ENCODE measurements around the gene LIMA1.

Gene LIMA1

DNA sequence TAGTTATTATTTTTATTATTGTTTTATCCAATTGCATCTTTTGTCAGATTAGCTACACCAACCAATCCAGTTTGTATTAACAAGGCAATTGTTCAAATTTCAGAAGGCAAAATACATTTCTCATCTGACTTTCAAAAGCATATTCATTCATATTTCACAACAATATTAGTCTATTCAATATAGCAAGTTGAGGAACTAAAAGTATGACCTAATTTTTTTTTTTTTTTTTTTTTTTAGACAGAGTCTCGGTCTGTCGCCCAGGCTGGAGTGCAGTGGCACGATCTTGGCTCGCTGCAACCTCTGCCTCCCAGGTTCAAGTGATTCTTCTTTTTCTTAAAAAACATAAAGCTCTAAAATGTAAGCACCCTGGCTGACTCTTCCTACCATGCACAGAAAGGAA, 154.0 kb downstream of the LIMA1 start:
- DNase-seq (ENCODE audit: low spot score) = no peak

DNA sequence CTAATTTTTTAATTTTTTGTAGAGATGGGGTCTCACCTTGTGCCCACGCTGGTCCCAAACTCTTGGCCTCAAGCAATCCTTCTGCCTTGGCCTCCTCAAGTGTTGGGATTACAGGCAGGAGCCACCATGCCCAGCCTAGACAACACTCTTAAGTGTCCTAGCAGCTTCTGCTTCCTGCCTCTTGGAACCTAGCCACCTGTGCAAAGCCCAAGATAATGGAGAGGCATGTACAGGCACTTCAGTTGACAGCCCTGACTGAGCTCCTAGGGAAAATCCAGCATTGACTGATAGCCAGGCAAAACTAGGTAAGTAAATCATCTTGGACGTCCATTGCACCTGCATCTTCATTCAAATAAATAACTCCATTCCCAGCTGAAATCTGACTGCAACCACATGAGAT, 155.8 kb downstream of the LIMA1 start:
- DNase-seq (ENCODE audit: low spot score) = no peak
